ENCODE data around the gene ACVR2A.

Gene ACVR2A

GRCh38 chr2:147844697-147845410 is at the start of gene ACVR2A:
Gene ACVR2A (plus strand): TSS chr2:147845029. CDS start chr2:147845153, 124 bp downstream.
- DNase-seq (ENCODE audit: low read depth in 2 of 2) = peak; percentile 2 to 15

DNA sequence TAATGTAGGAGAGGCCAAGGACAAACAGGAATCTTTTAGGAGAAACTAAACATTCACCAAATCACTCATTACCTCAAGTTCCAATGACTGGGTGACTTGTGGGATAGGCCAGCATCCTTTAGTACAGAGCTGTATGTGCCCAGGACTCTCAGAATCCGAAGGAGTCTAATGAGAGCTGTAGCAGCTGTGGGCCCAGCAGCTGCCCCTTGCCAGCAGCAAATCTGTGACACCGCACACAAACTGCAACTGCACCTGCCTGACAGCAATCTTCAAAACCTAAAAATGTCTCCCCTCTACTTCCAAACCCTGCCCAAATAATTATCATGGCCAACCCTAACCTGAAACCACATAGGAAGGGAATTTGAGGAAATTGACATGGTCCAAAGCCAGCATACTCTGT is 44.5 kb upstream of the ACVR2A start:
- no peak for DNase-seq (ENCODE audit: low read depth in 2 of 2)

GRCh38 chr2:147806846-147807245 is 38.0 kb upstream of the ACVR2A start:
- DNase-seq (ENCODE audit: low read depth in 2 of 2) = no peak

- DNase-seq (ENCODE audit: low read depth in 2 of 2) = no peak
Measured at GRCh38 chr2:147808520-147808919, 36.3 kb upstream of the ACVR2A start.

GRCh38 chr2:147810883-147811765 is 33.7 kb upstream of the ACVR2A start:
- no peak for DNase-seq (ENCODE audit: low read depth in 2 of 2)

DNA sequence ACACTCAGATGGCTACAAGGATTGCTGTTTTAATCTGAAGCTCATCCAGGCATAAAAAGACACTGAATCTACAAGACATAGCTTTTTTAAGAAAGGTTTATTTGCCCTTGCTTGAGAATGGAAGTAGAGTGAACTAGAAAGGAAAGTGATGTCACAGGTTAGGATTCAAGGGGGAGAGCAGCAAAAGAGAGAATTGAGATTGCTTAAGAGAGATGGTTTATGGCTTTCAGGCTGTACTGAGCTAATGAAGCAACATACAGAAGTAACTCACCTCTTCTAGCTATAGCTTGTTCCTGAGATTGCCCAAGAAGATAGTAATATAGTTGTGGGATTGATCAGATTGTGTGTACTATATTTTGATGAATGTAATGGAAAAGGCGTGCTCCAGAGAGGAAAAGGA is 26.1 kb upstream of the ACVR2A start:
- no peak for DNase-seq (ENCODE audit: low read depth in 2 of 2)

DNA sequence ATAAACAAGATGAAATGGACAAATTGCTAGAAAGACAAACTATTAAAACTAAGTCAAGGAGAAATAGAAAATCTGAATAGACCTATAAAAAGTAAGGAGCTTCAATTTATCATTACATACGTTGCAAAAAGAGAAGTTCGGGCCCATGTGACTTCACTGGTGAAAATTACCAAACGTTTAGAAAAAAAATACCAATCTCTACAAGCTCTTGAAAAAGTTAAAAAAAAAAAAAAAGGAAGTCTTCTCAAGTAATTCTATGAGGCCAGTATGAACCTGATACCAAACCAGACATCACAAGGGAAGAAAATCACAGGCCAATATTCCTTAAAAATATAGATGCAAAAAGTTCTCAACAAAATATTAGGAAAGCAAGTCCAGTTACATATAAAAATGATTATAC is 20.2 kb upstream of the ACVR2A start:
- no peak for DNase-seq (ENCODE audit: low read depth in 2 of 2)

DNA sequence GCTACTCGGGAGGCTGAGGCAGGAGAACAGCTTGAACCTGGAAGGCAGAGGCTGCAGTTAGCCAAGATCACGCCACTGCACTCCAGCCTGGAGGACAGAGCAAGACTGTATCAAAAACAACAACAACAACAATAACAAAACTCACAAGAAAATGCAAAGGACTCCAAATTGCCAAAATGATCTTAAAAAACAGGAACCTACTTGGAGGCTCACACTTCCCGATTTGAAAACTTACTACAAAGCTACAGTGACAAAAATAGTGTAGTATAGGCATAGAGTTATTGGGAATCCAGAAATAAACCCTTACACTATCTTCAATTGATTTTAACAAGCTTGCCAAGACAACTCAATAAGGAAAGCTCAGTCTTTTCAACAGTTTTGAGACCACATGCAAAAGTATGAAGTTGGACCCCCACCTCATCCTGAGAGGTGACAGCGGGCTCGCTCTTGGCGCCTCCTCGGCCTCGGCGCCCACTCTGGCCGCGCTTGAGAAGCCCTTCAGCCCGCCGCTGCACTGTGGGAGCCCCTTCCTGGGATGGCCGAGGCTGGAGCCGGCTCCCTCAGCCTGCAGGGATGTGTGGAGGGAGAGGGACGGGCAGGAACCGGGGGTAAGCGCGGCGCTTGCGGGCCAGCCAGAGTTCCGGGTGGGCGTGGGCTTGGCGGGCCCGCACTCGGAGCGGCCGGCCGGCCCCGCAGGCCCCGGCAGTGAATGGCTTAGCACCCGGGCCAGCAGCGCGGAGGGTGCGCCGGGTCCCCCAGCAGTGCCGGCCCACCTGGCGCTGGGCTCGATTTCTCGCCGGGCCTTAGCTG is 18.3 kb upstream of the ACVR2A start:
- no peak for DNase-seq (ENCODE audit: low read depth in 2 of 2)

DNA sequence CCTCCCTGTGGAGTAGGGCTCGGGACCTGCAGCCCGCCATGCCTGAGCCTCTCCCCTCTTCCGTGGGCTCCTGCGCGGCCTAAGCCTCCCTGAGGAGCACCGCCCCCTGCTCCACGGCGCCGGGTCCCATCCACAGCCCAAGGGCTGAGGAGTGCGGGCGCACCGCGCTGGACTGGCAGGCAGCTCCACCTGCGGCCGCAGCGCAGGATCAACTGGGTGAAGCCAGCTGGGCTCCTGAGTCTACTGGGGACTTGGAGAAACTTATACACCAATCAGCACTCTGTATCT is 17.8 kb upstream of the ACVR2A start:
- DNase-seq (ENCODE audit: low read depth in 2 of 2) = no peak

DNA sequence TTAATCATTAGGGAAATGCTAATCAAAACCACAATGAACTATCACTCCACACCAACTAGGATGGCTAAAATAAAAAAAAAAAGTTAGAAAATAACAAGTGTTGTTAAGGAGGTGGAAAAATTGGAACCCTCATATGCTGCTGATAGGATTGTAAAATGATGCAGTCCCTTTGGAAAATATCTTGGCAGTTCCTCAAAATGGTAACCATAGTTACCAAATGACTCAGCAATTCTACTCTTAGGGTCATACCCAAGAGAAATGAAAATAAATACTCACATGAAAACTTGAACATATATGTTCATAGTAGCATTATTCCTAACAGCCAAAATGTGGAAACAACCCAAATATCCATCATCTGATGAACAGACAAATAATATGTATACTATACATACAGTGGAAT is 15.7 kb upstream of the ACVR2A start:
- DNase-seq (ENCODE audit: low read depth in 2 of 2) = no peak

DNA sequence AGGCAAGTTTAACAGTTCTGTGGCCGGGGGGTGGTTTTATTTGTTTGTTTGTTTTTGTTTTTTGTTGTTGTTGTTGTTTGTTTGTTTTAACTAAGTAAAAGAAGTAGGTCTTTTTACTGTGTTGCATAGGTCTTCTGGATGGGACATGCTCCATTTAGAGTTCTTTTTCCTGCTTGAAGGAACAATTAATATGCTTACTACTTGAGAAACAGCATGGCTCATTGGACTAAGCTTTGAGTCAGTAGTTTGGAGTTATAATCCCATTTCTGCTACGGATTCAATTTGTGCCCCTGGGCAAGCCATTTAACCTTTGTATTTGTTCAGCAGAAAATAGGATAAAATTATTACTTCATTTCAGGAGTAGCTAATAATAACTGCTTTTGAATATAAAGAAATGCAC is 8.7 kb upstream of the ACVR2A start:
- no peak for DNase-seq (ENCODE audit: low read depth in 2 of 2)

GRCh38 chr2:147843391-147843863 is 1.4 kb upstream of the ACVR2A start:
- DNase-seq (ENCODE audit: low read depth in 2 of 2) = no peak

- peak; percentile 80 to 86 for DNase-seq (ENCODE audit: low read depth in 2 of 2)
Measured at GRCh38 chr2:147843864-147844696, 749 bp upstream of the ACVR2A start.

DNA sequence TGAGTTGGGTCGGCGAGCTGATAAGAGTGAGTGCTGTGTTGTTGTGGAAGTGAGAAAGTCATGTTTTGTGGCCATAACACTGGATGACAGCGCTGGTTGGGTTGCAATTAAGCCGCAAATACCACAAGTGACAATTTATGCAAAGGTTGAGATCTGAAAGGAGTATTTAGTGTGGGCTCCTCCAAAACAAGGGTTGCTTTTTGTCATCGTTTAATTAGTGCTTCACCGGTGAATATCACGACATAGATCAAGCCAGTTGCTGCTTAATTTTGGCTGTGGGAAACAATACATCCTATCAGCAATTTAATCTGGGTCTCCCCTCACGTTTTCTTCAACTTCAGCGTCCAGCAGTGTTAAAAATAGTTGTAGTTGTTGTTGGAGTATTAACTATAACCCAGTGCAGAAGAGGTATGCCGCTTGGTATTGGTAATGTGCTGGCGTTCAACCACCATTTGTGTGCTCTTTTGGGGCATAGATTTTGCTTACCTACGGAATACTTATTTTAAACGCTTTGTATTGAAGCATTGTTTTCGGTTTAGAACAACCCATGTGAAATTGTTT is 662 bp downstream of the ACVR2A start:
- DNase-seq (ENCODE audit: low read depth in 2 of 2) = peak; percentile 3 to 36

GRCh38 chr2:147846412-147847081 is 1.7 kb downstream of the ACVR2A start:
- DNase-seq (ENCODE audit: low read depth in 2 of 2) = no peak

DNA sequence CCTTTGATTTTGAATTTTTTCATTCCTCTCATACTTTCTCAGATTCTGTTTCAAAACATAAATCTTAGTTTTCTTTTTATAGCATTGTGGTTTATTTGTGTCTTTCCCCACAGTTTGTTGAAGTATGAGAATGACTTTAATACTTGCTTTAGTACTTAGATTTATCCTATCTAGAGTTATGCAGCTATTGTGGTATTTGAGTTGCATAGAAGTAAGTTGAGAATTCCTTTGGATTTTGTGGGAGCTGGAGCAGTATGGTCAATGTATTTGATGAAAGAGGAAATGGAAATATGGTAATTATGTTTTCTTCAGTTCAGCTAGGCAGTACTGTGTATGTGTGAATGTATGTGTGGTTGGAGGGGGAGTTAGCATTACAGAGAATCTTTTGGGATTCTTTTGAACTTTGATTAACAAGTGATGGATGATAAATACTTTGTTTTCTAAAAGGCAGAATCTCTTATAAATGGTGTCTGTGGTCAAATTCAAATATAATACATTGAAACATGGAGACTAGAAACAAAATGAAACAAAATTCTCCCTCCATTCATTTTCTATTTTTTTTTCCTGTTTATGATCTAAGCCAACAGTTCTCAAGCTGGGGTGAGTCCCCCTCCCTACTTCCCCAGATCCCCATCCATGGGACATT is 3.0 kb downstream of the ACVR2A start:
- no peak for DNase-seq (ENCODE audit: low read depth in 2 of 2)

- DNase-seq (ENCODE audit: low read depth in 2 of 2) = no peak
Measured at GRCh38 chr2:147850838-147851237, 6.0 kb downstream of the ACVR2A start.

DNA sequence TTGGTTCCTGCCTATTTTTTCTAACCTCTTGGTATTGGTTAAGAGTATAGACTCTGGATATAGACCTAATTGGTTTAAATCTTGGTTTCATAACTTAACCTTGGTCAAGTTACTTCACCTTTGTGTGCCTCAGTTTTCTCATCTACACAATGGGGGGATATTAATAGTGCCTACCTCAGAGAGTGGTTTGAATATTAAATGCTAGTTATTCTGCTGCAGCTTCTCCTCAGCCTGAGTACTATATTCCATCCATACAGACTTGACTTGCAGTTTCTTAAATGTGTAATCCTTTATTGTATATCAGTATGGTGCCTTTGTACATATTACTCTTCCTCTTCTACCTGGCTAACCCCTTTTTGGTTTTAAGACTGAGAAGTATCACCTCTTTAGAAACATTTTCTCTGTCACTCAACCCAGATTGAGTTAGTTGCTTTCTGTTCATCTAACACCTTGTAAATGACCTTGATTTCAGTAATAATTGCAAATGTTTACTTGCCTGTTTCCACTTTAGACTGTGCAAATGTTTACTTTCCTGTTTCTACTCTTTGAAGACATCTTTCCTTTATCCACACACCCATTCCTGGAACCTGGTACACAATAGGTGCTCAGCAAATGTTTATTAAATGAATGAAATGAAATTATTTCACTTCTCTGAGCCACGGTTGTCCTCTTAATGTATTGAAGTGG is 6.6 kb downstream of the ACVR2A start:
- DNase-seq (ENCODE audit: low read depth in 2 of 2) = no peak

DNA sequence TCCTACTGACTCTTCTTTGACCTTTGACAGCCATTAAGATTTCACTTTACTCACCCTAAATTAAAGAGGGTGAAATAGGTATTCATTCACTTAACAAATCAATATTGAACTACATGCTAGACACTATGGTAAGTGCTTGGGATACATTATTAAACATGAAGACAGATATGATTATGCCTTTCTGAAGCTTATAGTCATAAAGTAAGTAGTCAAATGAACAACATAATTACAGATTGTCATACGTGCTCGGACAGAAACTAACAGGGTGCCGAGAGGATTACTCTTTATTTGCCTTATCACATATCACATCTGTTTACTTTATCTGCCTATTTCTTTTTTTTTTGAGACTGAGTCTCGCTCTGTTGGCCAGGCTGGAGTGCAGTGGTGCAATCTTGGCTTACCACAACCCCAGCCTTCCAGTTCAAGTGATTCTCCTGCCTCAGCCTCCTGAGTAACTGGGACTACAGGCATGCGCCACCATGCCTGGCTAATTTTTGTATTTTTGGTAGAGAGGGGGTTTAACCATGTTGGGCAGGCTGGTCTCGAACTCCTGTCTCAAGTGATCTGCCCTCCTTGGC is 9.8 kb downstream of the ACVR2A start:
- no peak for DNase-seq (ENCODE audit: low read depth in 2 of 2)

Measured in stimulated activated CD4-positive, alpha-beta T cell treated with anti-CD3 and anti-CD28 coated beads, Interleukin-4, amount 100 ng/mL, for 48 hours (primary cell).